GM19023 (cell line): ENCODE data around the gene CPT1C.

ENCODE experiments used
- ATAC-seq: cut with Tn5 transposase; IDR thresholded peaks from one replicate; pipeline ENCODE4 v1.9.1; 2021; ENCODE audit warnings: mild to moderate bottlenecking, moderate library complexity; ENCODE audit not compliant: unreplicated experiment

The CPT1C gene

DNA sequence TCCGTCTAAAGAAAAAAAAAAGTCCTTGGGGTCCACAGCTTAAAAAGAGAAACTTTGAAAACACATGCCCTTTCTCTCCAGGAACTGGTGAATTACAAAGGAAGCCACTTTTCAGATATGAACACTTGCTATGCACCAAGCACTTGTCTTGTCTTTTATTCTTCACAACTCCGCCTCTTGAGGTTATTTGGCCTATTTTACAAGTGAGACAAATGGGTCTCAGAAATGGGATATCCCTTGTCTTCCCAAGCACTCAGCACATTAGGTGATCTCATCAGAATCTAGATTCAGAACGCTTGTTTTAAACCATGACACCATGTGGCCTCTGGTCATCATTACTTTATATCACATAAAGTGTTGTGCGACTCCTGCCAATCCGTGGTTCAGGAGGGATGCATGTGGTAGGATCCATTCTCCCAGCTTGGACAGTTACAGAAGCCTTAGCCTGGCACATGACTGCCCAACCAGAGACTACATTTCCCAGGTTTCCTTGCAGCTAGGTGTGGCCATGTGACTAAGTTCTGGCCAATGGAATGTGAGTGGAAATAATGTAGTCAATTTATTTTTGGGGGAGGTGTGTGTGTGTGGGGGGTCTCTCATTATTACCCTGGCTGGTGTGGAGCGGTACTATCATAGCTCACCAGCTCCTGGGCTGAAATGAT, 58.3 kb downstream of the CPT1C start:
- no peak for ATAC-seq

DNA sequence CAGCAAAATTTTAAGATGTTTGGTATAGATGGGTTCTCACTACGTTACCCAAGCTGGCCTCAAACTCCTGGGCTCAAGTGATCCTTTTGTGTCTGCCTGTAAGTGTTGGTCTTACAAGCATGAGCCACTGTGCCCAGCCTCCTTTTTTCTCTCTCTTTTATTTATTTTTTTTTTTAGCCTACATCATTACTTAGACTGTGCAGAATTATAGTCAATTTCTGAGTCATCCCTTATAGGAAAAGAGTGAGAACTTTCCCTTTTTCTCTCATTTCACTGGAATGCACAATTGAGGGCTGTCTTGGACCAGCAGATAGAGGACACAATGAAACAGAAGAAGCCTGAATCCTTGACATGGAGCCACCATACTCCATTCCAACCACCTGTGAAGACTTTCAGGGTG, 58.9 kb downstream of the CPT1C start:
- no peak for ATAC-seq

DNA sequence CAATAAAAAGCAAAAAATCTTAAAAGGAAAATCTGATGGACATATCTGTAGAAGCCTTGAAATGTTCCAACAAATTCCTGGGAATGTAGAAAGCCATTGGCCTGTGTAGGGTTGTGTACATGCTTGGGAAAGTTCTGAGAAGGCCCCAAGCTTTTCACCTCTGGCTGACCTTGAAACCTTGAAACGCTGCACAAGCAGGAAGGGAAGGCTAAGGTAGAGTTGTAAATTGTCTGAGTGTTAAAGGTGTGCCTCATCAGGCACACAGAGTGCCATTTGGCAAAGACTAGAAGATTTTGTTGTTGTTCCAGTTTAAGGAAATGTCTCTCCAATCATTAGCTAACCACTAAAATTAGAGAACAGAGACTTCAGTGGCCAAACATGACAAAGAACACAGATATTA, 61.8 kb downstream of the CPT1C start:
- no peak for ATAC-seq

DNA sequence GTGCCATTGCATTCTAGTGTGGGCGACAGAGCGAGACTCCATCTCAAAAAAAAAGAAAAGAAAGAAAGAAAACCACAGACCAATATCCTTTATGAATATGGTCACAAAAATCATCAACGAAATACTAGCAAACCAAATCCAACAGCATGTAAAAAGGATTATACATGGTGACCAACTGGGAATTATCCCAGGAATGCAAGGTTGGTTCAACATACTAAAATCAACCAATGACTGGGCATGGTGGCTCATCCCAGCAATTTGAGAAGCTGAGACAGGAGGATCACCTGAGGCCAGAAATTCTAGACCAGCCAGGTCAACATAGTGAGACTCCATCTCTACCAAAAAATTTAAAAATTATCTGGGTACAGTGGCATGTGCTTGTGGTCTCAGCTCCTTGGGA, 65.0 kb downstream of the CPT1C start:
- ATAC-seq = no peak

DNA sequence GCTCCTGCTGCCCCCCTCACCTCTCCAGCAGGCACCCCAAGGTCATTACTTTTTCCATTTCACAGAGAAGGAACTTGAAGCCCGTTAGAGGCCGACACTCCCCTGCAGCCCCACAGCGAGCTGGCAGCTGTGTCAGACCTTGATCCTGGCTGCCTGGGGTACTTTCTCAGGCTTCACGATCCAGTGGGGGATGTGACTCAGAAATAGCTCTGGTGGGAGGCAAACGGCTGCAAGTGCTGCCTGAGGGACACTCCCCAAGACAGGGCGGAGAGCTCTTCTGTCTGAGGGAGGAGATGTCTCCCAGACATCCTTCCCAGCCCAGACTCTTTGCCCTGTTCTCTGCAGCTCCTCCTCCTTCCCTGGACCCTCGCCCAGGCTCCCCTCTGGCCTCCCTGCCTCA, 67.4 kb downstream of the CPT1C start:
- ATAC-seq = no peak

DNA sequence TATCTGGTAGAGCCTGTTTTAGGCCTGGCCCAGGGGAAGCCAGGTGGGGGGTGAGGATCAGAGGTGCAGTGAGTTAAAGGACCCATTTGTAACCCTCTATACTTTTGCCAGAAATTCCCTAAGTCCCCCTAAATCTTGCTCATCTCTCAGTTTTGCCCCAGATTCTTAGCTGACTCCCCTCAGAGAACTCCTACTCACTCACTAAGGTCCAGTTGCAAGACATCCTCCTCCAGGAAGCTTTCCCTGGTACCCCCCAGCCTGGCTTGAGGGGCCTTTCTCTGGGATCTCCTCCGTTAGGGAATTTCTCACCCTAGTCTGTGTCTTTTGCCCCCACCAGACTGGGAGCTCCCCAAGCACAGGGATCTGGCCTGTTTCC, 70.3 kb downstream of the CPT1C start:
- ATAC-seq = no peak

DNA sequence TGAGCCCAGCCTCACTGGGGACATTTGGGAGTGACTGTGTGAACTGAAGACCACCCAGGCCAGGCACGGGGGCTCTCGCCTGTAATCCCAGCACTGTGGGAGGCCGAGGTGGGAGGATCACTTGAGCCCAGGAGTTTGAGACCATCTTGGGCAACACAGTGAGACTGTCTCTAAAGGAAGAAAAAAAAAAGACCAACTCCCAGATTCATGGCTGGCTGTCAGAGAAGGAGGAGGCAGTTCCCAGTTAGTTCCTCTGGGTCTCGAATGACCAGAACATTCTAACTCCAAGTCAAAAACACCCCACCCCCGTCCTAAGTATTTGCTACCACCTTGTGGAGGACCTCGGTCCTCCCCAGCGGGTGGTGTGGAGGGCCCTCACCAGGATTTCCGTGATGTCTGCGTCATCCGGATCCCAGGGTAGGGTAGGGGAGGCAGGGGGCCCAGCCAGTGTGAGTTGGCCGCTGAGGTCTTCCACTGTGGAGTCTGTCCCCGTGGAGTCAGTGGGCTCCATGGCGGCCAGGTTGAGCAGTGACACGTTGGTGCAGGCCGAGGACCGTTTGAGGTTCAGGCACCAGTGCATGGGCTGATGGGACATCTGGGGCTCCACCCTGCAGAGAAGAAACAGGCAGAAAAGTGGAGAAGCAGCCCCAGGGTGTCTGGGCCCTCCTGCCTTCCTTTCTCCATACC, 70.9 kb downstream of the CPT1C start:
- no peak for ATAC-seq

DNA sequence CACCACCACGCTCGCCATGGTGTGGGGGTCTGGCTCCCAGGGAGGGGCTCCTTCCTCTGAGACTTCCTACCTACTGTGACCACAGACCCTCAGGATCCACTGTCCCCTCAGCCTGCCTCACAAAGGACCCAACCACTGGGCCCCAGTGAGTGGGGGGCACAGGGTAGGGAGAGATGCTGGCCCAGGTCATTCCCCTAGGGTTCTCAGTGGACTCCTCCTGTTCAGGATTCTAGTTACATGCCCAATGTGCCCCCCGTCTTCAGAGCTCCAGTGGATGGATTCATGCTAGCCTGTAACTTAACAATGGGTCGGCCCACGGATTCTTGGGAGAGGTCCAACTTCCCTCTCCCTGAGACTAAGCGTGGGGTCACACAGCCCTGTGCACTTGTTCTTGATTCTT, 72.3 kb downstream of the CPT1C start, which contains the start of gene TSKS:
TSKS (minus strand) TSS at position 77 of the 400 bp plus-strand sequence; CDS start at position 18, 59 bp downstream.
- no peak for ATAC-seq
